ENCODE results near the gene NEURL3. TPM values are rescaled to one million over a fixed set of nuclear protein-coding genes. Genes with fewer than 3 reads are reported as not detected.
A peak's percentile ranks its signal among the peaks of the same experiment; 100 is the strongest.

Gene NEURL3
- total RNA-seq, 1 donor from 2014 or later: not detected

DNA sequence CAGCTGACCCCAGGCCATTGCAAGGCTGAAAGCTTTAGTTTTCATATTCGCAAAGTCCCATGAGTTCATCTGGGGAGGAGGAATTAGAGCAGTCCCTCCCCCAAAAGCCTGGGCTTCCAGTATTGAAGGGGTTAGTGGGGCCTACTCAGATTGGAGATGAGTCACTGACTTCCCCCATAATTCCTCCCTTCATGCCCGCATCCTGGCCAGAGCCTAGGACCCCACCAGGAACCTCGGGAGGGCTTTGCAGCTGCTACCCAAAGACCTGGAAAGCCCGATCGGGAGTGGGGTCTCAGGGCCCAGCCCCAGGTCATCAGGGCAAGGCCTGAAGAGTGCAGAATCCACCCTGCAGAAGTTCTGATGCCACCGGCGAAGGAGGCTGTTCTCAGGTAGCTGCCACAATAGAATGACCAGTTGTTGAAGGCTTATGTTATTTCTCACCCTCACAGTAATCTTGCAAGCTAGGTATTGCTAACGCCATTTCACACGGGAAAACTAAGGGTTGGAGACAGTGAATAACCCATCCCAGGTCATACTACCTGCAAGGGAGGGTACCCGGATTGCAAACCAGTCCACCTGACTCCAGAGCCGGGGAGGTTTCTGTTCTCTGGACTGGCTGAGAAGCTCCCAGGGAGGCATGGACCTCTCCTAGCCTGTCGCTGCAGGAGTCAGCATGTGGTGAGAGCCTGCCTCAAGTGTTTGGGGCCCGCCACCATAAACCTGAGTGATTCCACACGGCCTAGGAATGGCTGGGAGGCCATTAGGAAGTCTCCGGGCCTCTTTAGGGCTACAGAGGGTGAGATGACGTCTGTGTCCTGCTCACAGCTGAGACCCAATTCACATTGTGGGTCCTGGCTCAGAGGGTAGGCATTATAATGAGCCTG, 25.6 kb upstream of the NEURL3 start:
- intact Hi-C loops (cut with DNase I): no loop called here
- ATAC-seq (ENCODE audit: poor library complexity) (no peak), DNase-seq (no peak)

DNA sequence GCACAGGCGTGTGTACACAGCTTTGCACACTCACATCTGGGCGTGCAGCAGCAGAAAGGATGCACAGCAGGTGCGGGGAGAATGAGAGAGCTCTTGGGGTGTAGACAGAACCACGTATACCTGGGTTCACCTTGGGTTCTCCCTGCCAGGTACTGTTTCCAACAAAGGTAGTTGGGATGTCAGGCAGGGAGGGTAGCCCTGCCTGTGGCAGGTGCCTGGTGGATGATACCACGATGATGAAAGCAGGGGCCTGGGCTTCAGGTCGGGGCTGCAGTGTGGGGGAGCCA, 24.9 kb upstream of the NEURL3 start:
- DNase-seq (no peak), ATAC-seq (ENCODE audit: poor library complexity) (no peak)
- intact Hi-C loops (cut with DNase I): no loop called here

DNA sequence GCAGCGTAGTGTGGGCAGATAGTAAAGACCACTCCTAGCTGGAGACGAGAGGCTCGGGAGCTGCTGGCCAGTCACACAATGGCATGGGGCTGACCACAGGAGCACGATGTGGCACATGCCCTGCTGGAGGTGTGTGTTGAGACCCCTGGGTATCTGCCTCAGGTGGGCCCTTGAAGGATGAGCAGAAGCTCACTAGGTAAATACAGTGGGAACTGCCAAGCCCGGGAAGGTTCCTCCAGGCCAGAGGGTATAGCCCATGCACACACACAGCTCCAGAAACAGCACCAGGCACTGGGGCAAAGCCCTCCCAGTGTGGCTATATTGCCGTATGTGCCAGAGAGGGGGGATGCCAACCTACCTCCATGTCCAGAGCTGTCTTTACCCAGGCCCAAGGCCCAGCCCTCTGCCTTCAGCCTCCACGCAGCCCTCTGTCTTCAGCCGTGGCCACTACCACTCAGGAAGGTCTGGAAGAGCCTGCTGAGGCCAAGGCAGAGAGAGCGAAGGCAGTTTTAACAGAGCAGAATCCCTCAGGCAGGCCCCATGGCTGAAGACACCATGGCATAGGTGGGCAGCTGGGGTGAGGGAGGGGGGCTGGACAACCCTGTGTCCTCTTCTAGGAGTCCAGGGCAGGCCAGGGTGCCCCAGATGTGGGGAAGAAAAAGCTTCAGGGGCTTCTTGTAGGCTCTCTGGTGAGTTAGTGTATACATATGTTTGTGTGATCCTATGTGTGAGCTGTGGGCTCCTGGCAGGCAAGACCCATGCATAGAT, 24.4 kb upstream of the NEURL3 start:
- intact Hi-C loops (cut with DNase I): no loop called here

DNA sequence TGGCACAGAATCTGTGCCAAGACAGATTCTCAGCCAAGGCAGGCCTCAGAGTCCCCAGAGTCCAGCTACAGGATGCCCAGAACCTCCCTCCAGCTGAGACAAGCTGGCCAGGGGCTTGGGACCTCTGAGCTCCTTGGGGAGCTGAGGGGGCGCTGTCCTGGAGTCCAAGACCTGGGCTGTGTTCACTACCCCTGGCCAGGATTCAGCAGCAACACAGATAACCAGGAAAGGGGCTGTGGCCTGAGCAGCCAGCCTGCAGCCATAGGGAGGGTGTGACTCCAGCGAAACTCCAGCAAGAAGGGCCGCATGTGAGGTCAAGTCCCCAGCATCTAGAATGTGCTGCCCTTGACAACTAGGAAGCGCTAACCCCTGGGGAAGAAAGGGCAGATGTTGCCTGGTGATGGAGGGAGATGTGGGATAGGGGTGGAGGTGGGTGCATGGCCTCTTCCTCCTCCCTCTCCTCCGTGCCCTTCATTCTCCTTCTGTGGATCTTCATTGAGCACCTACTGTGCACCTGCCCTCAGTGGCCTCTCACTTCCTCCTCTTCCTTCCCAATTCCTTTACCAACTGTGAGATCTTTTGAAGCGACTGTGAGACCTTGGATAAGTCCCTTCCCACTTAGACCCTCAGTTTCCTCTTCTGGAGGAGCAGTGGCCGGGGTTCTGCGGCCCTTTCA, 23.7 kb upstream of the NEURL3 start:
- ATAC-seq (ENCODE audit: poor library complexity) (peak; percentile 0), DNase-seq (no peak)
- intact Hi-C loops (cut with DNase I): no loop called here

More for the DNA sequence above, 24.4 kb upstream of the NEURL3 start:
- DNase-seq (no peak), ATAC-seq (ENCODE audit: poor library complexity) (no peak)

DNA sequence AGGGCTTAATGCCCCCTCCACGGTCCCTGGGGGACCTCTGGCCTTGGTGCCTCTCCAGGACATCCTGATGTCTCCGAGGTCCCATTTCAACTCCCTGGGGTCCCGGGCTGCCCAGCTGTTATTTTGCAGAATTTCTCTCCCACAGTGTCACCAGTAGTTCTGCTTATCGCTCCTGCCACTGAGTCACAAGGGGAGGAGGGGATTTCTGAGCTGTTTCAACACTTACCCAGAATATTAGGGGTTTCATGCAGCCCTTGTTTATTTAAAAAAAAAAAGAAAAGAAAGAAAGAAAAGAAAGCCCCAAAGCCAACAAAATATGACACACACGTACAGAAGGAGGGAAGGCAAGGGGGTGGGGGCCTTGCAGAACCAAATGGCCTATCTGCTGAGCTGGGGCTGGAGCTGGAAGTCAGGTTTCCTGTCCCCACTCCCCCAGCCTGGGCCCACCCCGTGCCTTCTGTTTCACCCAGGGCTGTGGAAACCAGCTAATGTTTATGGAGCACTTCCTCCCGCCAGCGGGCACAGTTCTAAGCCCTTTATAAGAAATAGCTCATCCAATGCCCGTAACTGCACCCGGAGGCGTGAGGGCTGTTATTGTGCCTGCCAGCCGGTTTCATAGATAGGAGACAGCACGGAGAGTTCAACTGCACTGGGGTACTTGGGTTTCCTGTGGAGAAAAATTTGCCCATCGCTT, 23.0 kb upstream of the NEURL3 start:
- ATAC-seq (ENCODE audit: poor library complexity): peak; percentile 17
- DNase-seq: peak; percentile 77
- intact Hi-C loops (cut with DNase I): no loop called here

DNA sequence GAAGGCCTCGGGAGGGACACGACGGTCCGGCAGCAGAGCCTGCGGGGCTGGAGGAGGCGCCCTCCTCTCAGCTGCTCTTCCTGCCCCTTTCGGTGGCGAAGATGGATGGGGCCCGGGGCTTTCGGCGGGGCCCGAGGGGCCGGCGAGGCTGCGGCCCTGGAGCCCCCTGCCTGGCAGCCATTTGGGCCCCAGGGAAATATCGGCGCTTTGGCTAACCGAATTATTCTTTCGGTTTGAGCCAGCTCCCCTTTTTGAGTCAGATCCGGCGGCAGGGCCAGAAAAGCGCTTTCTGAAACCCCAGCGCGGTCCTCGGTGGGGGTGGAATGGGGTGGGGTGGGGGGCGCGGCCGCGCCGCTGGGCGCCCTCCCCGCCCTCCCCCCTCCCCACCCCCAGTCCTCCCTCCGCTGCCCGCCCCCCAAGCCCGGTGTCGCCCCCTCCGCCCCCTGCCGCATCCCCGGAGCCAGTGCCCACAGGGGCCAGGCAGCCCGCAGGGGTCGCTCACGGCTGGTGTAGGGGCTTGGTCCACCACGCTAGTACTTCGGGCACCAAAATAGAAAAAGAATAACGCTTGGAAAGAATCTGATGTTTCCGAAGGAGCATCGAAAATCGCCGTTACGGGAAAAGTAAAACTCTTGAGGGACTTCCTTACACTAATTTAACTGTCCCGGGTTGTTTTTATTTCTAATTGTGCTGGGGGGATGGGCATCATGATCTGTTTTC, 22.3 kb upstream of the NEURL3 start:
- intact Hi-C loops (cut with DNase I): no loop called here
- no peak for DNase-seq
- ATAC-seq (ENCODE audit: poor library complexity): peak; percentile 14

DNA sequence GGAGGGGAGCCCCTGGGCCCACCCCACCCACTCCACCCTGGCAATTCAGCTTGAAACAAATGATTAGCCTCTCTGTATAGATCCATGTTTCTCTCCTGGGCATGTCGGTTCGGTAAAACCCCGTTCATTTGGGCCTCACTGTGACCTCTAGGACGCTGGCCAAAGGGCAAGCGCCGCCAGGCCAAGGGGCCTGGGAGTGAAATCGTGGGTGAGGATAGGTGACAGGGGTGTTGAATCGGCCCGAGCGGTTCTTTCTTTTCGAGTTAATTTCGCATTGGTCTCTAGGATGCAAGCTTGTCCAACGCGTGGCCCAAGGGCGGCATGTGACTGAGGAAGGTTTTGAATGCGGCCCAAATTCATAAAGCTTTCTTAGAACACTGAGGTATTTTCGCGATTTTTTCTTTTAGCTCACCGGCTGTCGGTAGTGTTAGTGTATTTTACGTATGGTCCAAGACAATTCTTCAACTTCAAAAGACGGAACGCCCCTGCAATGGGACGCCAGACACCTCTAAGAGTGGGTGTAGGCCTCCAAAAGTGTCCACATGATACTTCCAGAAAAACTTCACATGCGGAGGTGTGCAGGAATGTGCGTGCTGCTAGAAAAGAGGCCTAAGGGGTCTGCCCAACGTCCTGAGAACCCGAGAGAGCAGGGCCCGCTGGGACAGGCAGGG, 21.6 kb upstream of the NEURL3 start:
- ATAC-seq (ENCODE audit: poor library complexity) (no peak), DNase-seq (no peak)
- intact Hi-C loops (cut with DNase I): no loop called here

DNA sequence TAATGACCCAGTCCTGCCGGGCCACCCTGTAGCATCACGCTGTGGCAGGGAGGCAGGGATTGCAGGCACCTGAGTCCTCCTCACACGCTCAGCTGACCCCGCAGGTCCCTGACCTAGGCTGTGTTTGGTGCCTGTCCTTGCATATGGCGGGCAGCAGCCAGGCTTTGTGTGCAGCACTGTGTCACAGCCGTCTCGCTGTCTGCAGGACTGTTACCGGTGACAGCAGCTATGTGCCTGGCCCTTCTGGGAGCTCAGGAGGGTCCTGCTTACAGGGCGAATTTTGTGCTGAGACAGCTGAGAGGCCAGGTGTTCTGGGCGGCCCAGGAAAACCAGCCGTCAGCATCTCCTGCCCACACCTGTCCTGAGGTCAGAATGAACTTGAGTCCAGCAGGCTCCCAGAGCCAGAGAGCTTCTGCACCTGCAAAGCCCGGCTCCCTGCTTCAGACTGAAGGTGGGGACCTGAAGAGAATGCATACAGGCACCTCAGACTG, 21.0 kb upstream of the NEURL3 start:
- no peak for ATAC-seq (ENCODE audit: poor library complexity)
- intact Hi-C loops (cut with DNase I): no loop called here
- no peak for DNase-seq

DNA sequence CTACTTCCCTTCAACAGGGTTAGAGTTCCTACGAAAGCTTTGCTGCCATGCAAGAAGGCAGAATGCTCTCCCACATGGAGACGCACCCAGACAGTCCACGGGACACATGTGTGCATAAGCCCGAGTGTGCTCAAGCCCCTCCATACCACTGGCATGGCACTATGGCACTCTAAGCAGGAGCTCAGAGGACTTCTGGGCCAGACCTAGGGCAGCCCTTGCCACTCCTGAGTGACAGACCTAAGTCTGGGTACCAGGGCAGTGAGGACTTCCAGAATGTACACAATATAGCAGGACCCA, 20.0 kb upstream of the NEURL3 start:
- intact Hi-C loops (cut with DNase I): no loop called here
- ATAC-seq (ENCODE audit: poor library complexity) (no peak), DNase-seq (no peak)

DNA sequence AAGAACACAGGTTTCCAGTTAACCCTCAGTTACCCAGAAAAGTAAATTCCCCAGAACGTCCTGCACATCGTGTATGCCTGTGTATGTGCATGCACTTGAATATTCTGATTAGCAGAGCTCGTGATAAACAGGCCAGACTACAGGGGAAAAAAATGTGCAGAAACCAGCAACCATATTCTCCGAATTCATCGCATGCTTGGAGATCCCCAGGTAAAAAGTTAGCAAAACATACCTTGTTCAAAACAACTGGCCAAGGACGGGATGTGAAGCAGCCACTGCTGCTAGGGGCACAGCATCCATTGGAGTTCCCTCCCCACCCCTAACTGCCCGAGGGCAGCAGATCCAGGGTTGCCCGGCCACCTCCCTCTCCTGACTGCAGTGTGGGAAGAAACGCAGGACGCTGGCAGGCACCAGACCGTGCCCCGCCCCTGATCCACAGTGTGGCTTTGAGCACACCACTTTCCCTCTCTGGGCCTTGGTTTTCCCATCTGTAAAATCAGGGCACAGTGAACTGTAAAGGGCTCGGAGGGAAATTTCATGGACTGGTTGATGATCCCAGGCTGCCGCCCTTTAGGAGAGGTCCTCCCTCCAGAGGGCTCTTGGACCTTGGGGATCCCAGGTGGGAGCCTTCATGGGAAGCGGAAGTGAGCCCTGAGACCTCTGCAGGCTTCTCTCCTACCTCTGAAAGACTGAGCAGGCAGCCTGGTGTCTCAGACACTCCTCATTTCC, 19.5 kb upstream of the NEURL3 start:
- ATAC-seq (ENCODE audit: poor library complexity) (no peak), DNase-seq (no peak)
- intact Hi-C loops (cut with DNase I): no loop called here

DNA sequence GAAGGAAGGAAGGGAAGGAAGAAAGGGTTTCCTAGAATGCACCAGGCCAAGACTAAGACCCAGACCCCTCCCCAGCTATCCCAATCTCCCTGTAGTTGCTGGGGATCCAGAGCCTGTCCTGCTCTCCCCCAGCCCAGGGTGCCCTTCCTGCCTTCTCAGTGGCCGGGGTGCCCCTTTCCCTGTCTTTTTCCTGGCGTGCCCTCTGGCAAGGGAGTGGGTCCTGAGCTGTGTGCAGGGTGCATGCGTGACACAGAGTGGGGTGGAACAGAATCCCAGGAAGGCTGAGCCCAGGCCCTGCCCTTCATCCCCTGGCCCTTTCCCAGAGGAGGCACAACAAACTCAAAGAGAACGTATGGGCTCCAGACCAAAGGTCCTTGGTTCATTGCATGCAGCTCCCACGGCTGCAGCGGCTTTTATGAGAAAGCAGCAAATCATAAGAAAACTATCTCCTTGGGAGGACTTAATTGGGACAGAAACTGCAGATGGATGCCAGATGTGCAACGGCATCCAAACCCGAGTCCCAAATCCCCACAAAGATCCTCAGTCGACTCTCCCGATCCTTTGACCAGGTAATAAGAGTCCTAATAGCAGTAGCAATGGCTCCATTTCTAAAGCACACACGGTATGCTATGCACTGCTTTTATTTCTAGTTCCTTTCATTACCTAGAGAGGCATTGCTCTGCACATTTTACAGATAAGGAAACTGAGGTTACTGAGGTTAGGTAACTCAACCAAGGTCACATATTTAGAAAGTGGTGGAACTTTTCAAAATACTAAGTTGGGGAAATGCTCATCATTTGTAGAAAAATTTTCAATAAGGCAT, 18.7 kb upstream of the NEURL3 start:
- intact Hi-C loops (cut with DNase I): no loop called here
- DNase-seq (no peak), ATAC-seq (ENCODE audit: poor library complexity) (no peak)

DNA sequence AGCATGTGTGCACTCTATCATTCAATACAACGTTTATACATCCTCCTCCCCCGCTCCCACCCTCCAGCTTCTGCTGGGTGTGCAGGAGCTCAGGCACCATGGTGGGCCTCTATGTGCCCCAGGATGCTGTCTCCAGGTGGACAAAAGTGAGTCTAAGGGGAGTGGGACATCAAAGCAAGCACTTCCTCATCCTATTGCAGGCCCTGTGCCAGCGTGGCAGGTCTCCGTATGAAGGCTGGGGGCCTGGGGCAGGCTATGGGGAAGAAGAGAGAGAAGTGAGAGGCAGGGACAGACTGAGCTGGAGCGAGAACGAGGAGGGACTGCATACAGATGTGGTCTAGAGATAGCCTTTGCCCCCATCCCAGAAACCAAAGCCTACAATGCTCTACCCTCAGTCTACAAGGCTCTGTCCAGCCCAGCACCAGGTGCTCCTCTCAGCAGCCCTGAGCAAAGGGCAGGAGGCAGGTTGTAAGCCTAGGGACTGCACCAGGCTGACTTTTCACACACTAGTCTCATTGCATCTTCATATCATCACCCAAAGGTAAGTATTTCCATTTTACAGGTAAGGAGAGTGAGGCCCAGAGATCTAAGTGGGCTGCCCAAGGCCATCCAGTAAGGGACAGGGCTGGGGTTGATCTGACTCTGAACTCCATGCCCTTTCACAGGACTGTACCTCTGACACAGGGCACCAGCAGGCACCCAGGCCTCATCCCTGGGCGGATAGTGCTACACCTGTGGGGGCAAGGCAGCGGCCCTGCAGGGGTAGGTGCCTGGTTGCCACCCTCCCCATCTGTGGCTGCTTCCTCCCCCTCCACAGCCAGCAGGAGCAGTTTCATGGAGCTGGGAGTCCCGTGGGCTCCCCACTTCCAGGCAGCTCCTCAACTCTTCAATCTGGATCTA, 17.4 kb upstream of the NEURL3 start:
- intact Hi-C loops (cut with DNase I): no loop called here
- no peak for DNase-seq
- no peak for ATAC-seq (ENCODE audit: poor library complexity)

DNA sequence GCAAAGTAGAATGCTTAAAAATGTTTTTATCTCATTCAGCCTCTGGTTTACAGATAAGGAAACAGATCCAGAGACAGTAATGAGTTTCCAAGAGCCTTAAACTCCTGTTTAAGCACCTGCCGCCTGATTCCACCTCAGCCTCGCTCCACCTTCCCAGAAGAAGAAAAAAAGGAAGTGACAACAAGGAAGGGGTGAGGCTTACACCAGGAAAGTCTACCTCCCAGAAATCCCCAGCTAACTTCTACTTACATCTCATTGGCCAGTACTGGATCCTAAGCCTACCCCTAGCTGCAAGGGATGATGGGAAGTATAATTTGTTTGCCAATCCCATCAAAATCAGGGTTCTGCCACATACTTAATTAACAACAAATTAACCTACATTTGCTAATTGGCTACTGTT, 16.1 kb upstream of the NEURL3 start:
- ATAC-seq (ENCODE audit: poor library complexity) (no peak), DNase-seq (no peak)
- intact Hi-C loops (cut with DNase I): no loop called here

DNA sequence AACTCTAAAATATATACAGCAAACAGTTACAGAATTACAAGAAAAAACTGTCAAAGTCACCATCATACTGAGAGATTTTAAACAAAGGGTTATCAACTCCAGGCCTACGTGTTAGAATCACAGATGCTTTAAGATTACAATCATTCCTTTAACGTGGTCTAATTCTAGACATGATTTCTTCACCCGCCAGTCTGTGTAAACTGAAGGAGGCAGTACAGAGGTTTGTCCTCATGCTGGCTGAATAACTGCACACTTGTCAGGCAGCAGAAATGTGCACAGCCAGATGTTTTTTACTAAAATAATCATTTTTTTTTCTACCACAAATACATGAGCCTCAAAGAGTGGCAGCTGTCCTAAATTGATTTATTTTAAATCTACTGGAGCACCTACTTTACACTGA, 15.5 kb upstream of the NEURL3 start:
- no peak for DNase-seq
- intact Hi-C loops (cut with DNase I): no loop called here
- ATAC-seq (ENCODE audit: poor library complexity): no peak

DNA sequence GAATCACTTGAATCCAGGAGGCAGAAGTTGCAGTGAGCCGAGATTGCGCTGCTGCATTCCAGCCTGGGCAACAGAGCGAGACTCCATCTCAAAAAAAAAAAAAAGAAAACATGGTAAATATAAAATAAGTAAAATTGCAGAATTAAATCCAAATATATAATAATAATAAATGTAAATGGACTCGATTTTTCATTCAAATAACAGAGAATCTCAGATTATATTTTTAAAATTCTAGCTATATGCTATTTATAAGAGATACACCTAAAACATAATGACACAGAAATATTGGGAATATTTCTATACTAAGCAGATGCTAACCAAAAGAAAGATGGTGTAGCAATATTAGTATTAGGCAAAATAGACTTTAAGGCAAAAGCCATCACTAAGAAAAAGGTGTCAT, 15.1 kb upstream of the NEURL3 start:
- no peak for ATAC-seq (ENCODE audit: poor library complexity)

DNA sequence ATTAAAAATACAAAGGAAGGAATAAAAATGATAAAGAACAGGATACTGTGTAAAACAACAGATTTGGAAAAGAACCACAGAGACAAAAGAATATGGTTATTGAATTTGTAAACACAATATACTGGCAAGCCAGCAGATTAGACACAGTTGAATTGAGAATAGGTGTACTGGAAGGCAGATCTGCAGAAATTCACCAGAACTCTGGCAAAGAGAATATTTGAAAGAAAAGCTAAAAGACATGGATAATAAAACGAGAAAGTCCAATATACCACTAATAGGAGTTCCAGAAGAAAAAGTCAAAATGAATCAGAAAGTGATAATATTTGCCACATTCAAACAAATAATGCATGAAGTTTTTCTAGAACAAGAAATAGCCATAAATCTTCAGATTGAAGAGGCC, 11.9 kb upstream of the NEURL3 start:
- ATAC-seq (ENCODE audit: poor library complexity): no peak
- DNase-seq: no peak
- intact Hi-C loops (cut with DNase I): no loop called here

More for the DNA sequence above, 15.1 kb upstream of the NEURL3 start:
- intact Hi-C loops (cut with DNase I): no loop called here
- no peak for DNase-seq

All from Right ventricle myocardium superior (tissue), 1 donor.